ENCODE measurements around the gene UVRAG.

Gene UVRAG

DNA sequence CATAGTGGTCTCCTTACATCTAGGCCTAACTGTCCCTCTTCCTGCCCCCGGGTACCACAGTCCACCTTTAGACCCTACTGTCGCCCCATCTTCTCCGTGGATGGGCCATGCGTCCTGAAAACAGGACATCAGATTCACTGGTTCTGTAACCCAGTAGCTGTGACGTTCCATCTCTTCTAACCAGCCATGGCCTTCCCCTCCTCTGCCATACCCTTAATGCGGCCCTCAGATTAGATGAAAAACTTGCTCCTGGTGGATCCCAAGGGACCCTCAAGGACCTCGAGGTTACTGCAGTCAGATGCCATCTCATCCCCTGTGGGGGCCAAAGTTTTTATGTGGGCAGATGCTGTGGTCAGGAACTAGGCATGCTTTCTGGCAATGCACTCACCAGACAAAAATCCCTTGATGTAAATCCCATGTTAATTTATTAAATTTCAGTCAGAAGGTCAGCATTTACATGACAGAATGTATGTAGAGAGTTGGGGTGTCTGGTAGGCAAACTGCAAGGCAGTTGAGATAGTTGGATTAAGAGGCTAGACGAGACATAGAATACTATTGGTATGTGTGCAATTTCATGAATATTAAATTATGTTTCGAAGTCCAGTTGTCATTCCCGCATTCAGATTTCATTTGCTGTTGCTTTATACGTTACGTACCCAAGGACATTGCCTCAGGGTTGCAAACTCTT is 327.0 kb downstream of the UVRAG start:
- Histone ChIP-seq H2BK120ac (ENCODE audit: low read depth, low read length) (no peak overlapping the region), H2BK5ac (ENCODE audit: low read length) (no peak overlapping the region), H3K27me3 (ENCODE audit: control insufficient read depth in 3 of 3, insufficient read depth in 3 of 3, low read depth in 1 of 3, low read length in 3 of 3) (no peaks in the 10 kb centered on the region), H2BK15ac (ENCODE audit: low read length) (no peak overlapping the region), H3K4ac (ENCODE audit: low read length) (no peak overlapping the region), H3K4me3 (ENCODE audit: low read length in 2 of 2) (no peak overlapping the region), H2BK12ac (ENCODE audit: low read length) (no peak overlapping the region), H3K36me3 (replicated peaks in 1 of 2; ENCODE audit: control insufficient read depth in 2 of 2, insufficient read depth in 2 of 2, low read length in 2 of 2) (peaks cover 2 to 36% of the 10 kb centered on the region in 2 donors), H2AFZ (ENCODE audit: low read length) (no peak overlapping the region), H3K9me3 (replicated peaks in 1 of 2; ENCODE audit: control insufficient read depth in 2 of 2, insufficient read depth in 1 of 2, low read depth in 1 of 2, low read length in 2 of 2) (no peaks in the 10 kb centered on the region), H3K9ac (ENCODE audit: low read depth, low read length, poor library complexity) (no peak overlapping the region), H3K18ac (ENCODE audit: low read length) (no peak overlapping the region), H3K23ac (ENCODE audit: low read depth, low read length, poor library complexity) (no peak overlapping the region), H3K79me1 (ENCODE audit: low read depth, low read length) (no peaks in the 10 kb centered on the region), H3K4me2 (ENCODE audit: insufficient read depth, low read length, poor library complexity, severe bottlenecking) (no peak overlapping the region), H4K8ac (ENCODE audit: low read depth, low read length) (no peak overlapping the region), H4K91ac (ENCODE audit: low read depth, low read length, poor library complexity) (no peak overlapping the region), H3K27ac (replicated peaks; ENCODE audit: low read length) (no peak overlapping the region), H2AK5ac (ENCODE audit: low read depth, low read length) (no peak overlapping the region), H3K14ac (ENCODE audit: low read length) (no peak overlapping the region), H3K4me1 (ENCODE audit: control insufficient read depth in 2 of 2, insufficient read depth in 1 of 2, low read depth in 1 of 2, low read length in 2 of 2) (no peaks in the 10 kb centered on the region)
- DNase-seq (ENCODE audit: low spot score), result no peak
- no CpG with 5 or more reads among the region's 12 CpGs for WGBS, 2 donors (ENCODE audit: extremely low coverage in 2 of 2, insufficient read length in 2 of 2, insufficient replicate concordance in 1 of 2)

DNA sequence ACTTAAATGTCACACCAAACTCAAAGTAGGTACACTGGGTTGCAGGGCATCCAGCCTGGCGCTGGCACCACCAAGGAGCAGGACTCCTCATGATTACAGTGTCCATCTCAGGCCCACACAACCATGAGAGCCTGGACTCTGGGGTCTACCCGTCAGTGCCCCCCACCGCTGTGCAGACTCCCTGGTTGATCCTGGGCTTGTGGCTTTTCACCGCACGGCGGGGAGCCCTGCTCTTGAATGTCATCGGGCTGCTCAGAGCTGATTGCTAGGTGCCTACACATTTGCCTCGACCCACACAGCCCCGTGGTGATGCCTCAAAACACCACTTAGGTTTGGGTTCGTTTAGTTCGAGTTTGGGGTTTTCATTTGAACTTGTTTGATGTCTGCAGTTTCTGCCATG is 328.3 kb downstream of the UVRAG start:
- Histone ChIP-seq H3K36me3 (replicated peaks in 1 of 2; ENCODE audit: control insufficient read depth in 2 of 2, insufficient read depth in 2 of 2, low read length in 2 of 2) (peaks cover 2 to 32% of the 10 kb centered on the region in 2 donors), H4K91ac (ENCODE audit: low read depth, low read length, poor library complexity) (no peak overlapping the region), H3K4me1 (ENCODE audit: control insufficient read depth in 2 of 2, insufficient read depth in 1 of 2, low read depth in 1 of 2, low read length in 2 of 2) (peaks cover 2% of the 10 kb centered on the region in 2 donors), H2BK12ac (ENCODE audit: low read length) (no peak overlapping the region), H3K4me2 (ENCODE audit: insufficient read depth, low read length, poor library complexity, severe bottlenecking) (no peak overlapping the region), H2AFZ (ENCODE audit: low read length) (no peak overlapping the region), H2BK5ac (ENCODE audit: low read length) (no peak overlapping the region), H3K79me1 (ENCODE audit: low read depth, low read length) (no peaks in the 10 kb centered on the region), H2BK120ac (ENCODE audit: low read depth, low read length) (no peak overlapping the region), H3K4me3 (ENCODE audit: low read length in 2 of 2) (no peak overlapping the region), H3K23ac (ENCODE audit: low read depth, low read length, poor library complexity) (no peak overlapping the region), H4K8ac (ENCODE audit: low read depth, low read length) (no peak overlapping the region), H3K9me3 (replicated peaks in 1 of 2; ENCODE audit: control insufficient read depth in 2 of 2, insufficient read depth in 1 of 2, low read depth in 1 of 2, low read length in 2 of 2) (no peaks in the 10 kb centered on the region), H3K27ac (replicated peaks; ENCODE audit: low read length) (no peak overlapping the region), H3K14ac (ENCODE audit: low read length) (no peak overlapping the region), H3K27me3 (ENCODE audit: control insufficient read depth in 3 of 3, insufficient read depth in 3 of 3, low read depth in 1 of 3, low read length in 3 of 3) (no peaks in the 10 kb centered on the region), H3K18ac (ENCODE audit: low read length) (no peak overlapping the region), H2AK5ac (ENCODE audit: low read depth, low read length) (no peak overlapping the region), H3K9ac (ENCODE audit: low read depth, low read length, poor library complexity) (no peak overlapping the region), H3K4ac (ENCODE audit: low read length) (no peak overlapping the region), H2BK15ac (ENCODE audit: low read length) (no peak overlapping the region)
- no peak for DNase-seq (ENCODE audit: low spot score)
- WGBS, 2 donors (ENCODE audit: extremely low coverage in 2 of 2, insufficient read length in 2 of 2, insufficient replicate concordance in 1 of 2), result no CpG with 5 or more reads among the region's 11 CpGs

DNA sequence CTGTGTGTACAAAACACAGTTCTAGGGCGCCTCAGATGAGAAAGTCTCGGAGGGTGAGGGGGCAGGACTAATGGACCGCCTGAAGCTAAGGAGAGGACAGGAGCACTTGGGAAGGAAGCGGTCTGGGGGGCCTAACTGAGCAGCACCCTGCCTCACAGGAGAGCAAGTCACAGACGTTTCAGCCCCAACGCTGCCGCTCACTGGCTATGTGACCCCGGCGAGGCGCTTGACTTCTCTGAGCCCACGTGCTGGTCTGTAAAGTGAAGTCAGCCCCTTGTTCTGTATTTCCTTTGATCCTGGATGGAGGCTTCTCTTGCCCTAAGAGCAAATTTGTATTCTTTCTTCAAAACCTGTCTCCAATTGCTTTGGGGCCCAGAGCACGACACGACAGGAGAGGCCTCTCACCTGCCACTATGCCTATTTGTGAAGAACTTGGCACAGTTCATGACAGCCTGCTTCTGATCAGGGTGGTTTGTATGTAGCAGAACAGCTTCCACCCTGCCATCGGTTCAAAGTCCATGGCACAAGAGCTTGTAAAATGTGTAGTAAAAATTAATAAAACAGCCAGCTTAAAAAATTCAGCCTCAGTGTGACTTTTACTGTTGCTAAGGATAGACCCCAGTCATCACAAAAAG is 332.2 kb downstream of the UVRAG start:
- Histone ChIP-seq H4K91ac (ENCODE audit: low read depth, low read length, poor library complexity) (no peak overlapping the region), H2BK12ac (ENCODE audit: low read length) (no peak overlapping the region), H3K14ac (ENCODE audit: low read length) (no peak overlapping the region), H3K4me1 (ENCODE audit: control insufficient read depth in 2 of 2, insufficient read depth in 1 of 2, low read depth in 1 of 2, low read length in 2 of 2) (peaks cover 2 to 10% of the 10 kb centered on the region in 2 donors), H3K9me3 (replicated peaks in 1 of 2; ENCODE audit: control insufficient read depth in 2 of 2, insufficient read depth in 1 of 2, low read depth in 1 of 2, low read length in 2 of 2) (no peaks in the 10 kb centered on the region), H3K4ac (ENCODE audit: low read length) (no peak overlapping the region), H2AK5ac (ENCODE audit: low read depth, low read length) (peak overlapping the region; percentile 41), H2BK5ac (ENCODE audit: low read length) (no peak overlapping the region), H3K36me3 (replicated peaks in 1 of 2; ENCODE audit: control insufficient read depth in 2 of 2, insufficient read depth in 2 of 2, low read length in 2 of 2) (peaks cover 2 to 11% of the 10 kb centered on the region in 2 donors), H3K23ac (ENCODE audit: low read depth, low read length, poor library complexity) (no peak overlapping the region), H2BK120ac (ENCODE audit: low read depth, low read length) (no peak overlapping the region), H3K9ac (ENCODE audit: low read depth, low read length, poor library complexity) (no peak overlapping the region), H2BK15ac (ENCODE audit: low read length) (no peak overlapping the region), H3K27ac (replicated peaks; ENCODE audit: low read length) (no peak overlapping the region), H3K27me3 (ENCODE audit: control insufficient read depth in 3 of 3, insufficient read depth in 3 of 3, low read depth in 1 of 3, low read length in 3 of 3) (no peaks in the 10 kb centered on the region), H3K18ac (ENCODE audit: low read length) (no peak overlapping the region), H4K8ac (ENCODE audit: low read depth, low read length) (no peak overlapping the region), H2AFZ (ENCODE audit: low read length) (no peak overlapping the region), H3K4me2 (ENCODE audit: insufficient read depth, low read length, poor library complexity, severe bottlenecking) (no peak overlapping the region), H3K4me3 (ENCODE audit: low read length in 2 of 2) (no peak overlapping the region), H3K79me1 (ENCODE audit: low read depth, low read length) (no peaks in the 10 kb centered on the region)
- no CpG with 5 or more reads among the region's 14 CpGs for WGBS, 2 donors (ENCODE audit: extremely low coverage in 2 of 2, insufficient read length in 2 of 2, insufficient replicate concordance in 1 of 2)
- DNase-seq (ENCODE audit: low spot score), result no peak

DNA sequence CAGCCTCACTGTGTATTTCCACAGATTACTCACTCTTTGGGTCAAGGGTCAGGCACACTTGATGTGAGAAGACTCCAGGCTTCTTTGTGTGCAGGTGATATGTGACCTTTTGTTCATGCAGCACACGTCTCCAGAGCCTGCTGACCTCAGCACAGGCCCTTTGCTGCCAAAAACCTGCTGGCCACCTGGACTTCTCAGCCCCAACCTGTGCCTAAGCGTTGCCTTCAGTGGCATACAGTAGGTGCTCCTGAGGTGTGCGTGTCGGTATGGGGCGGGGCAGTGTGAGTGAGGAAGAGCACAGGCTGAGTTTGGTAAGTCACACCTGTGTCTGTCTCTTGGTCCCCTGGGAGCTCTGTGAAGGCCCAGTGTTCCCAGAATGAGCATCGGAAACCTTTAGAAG is 333.2 kb downstream of the UVRAG start:
- Histone ChIP-seq H2AK5ac (ENCODE audit: low read depth, low read length) (no peak overlapping the region), H4K8ac (ENCODE audit: low read depth, low read length) (no peak overlapping the region), H3K18ac (ENCODE audit: low read length) (peak overlapping the region; percentile 82), H3K79me1 (ENCODE audit: low read depth, low read length) (no peaks in the 10 kb centered on the region), H3K4me3 (ENCODE audit: low read length in 2 of 2) (no peak overlapping the region), H3K27ac (replicated peaks; ENCODE audit: low read length) (no peak overlapping the region), H2BK15ac (ENCODE audit: low read length) (no peak overlapping the region), H3K9me3 (replicated peaks in 1 of 2; ENCODE audit: control insufficient read depth in 2 of 2, insufficient read depth in 1 of 2, low read depth in 1 of 2, low read length in 2 of 2) (no peaks in the 10 kb centered on the region), H2BK12ac (ENCODE audit: low read length) (no peak overlapping the region), H3K36me3 (replicated peaks in 1 of 2; ENCODE audit: control insufficient read depth in 2 of 2, insufficient read depth in 2 of 2, low read length in 2 of 2) (peaks cover 0 to under 1% of the 10 kb centered on the region in 2 donors), H3K27me3 (ENCODE audit: control insufficient read depth in 3 of 3, insufficient read depth in 3 of 3, low read depth in 1 of 3, low read length in 3 of 3) (peaks cover 0 to 4% (median 0%) of the 10 kb centered on the region in 3 experiments), H3K4ac (ENCODE audit: low read length) (no peak overlapping the region), H3K9ac (ENCODE audit: low read depth, low read length, poor library complexity) (no peak overlapping the region), H2AFZ (ENCODE audit: low read length) (no peak overlapping the region), H3K14ac (ENCODE audit: low read length) (no peak overlapping the region), H3K4me2 (ENCODE audit: insufficient read depth, low read length, poor library complexity, severe bottlenecking) (no peak overlapping the region), H3K23ac (ENCODE audit: low read depth, low read length, poor library complexity) (no peak overlapping the region), H3K4me1 (ENCODE audit: control insufficient read depth in 2 of 2, insufficient read depth in 1 of 2, low read depth in 1 of 2, low read length in 2 of 2) (peaks cover 2 to 12% of the 10 kb centered on the region in 2 donors), H4K91ac (ENCODE audit: low read depth, low read length, poor library complexity) (no peak overlapping the region), H2BK120ac (ENCODE audit: low read depth, low read length) (no peak overlapping the region), H2BK5ac (ENCODE audit: low read length) (no peak overlapping the region)
- no CpG with 5 or more reads among the region's 6 CpGs for WGBS, 2 donors (ENCODE audit: extremely low coverage in 2 of 2, insufficient read length in 2 of 2, insufficient replicate concordance in 1 of 2)
- no peak for DNase-seq (ENCODE audit: low spot score)

Data from neuronal stem cell (in vitro differentiated cells).